GM12874 (cell line): Measurements from ENCODE around the gene ZBTB40.

Experiments used
- TF ChIP-seq, protein P1 (sequence below): IDR thresholded peaks from 2 replicates; pipeline ENCODE4 v1.5.1; 2011; ENCODE audit warnings: low read depth, mild to moderate bottlenecking, control low read depth, low read length, moderate library complexity; ENCODE audit not compliant: insufficient read depth

The ZBTB40 gene

DNA sequence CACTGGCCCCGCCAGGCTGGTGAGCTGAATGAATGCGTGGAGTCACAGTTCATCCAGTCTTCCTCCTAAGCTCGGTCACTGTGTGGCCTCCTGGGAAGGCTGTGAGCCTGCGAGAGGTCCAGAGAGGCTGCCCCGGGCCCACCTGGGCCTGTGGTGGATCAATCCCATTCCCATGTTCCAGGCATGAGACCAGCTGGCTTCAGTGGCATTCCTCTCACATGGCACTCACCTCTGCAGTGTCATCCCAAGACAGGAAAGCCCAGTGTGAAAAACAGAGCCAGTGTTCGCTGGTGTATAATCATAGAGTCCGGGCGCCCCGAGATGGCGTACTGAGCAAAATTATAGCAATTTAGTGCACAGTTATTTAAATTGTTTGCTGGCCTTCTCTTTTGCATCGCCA is 74.0 kb downstream of the ZBTB40 start:
- TF ChIP-seq, protein P1, sequence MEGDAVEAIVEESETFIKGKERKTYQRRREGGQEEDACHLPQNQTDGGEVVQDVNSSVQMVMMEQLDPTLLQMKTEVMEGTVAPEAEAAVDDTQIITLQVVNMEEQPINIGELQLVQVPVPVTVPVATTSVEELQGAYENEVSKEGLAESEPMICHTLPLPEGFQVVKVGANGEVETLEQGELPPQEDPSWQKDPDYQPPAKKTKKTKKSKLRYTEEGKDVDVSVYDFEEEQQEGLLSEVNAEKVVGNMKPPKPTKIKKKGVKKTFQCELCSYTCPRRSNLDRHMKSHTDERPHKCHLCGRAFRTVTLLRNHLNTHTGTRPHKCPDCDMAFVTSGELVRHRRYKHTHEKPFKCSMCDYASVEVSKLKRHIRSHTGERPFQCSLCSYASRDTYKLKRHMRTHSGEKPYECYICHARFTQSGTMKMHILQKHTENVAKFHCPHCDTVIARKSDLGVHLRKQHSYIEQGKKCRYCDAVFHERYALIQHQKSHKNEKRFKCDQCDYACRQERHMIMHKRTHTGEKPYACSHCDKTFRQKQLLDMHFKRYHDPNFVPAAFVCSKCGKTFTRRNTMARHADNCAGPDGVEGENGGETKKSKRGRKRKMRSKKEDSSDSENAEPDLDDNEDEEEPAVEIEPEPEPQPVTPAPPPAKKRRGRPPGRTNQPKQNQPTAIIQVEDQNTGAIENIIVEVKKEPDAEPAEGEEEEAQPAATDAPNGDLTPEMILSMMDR: no peak

GRCh38 chr1:22526098-22526497 is 74.4 kb downstream of the ZBTB40 start:
- TF ChIP-seq, protein P1: no peak

DNA sequence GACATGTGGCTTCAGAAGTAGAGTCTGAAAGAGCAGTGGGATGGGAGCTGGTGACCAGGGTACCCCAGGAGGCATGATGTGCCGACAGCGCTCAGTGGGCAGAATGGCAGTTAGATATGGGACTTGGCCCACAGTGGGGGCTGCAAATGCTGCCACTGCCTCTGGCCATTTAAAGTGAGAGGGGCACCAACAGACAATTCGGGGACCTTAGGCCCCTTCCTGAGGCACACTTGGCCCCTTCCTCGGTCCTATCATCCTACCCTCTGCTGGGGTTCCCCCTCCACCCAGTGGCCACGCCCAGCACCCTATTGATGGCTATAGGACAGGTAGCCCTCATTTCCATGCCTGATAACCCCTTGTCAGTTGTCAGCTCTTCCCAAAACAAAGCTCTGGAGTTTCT is 75.0 kb downstream of the ZBTB40 start:
- TF ChIP-seq, protein P1: no peak

DNA sequence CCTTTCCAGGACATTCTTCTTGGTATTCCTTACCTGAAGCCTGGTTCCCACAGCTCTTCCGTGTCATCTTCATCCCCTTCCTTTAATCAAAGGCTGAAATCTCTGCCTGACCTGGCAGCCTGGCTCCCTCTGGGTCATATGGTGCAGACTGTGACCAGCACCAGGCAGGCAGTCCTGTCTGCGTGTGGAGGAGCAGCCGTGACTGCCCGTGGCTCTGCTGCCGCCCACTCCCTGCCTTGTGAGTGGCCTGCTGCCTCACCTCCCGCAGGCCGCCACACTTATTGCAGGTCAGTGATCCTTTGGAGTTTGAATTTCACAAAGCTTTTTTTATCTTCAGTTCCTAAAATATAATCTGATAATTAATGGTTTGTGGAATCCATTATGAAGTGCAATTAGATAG is 75.5 kb downstream of the ZBTB40 start:
- TF ChIP-seq, protein P1: no peak

- TF ChIP-seq, protein P1: no peak
These were observed 76.1 kb downstream of the ZBTB40 start for GRCh38 chr1:22527555-22528296.

DNA sequence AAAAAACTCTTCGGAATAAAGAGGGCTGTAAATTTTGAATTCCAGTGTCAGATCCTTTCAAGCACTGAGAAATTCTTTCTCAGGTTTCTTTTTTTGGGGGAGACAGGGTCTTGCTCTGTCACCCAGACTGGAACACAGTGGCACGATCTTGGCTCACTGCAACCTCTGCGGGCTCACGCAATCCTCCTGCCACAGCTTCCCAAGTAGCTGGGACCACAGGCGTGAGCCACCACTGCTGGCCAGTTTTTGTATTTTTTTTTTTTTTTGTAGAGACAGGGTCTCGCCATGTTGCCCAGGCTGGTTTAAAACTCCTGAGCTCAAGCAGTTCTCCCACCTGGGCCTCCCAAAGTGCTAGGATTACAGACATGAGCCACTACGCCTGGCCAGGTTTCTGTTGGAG is 76.8 kb downstream of the ZBTB40 start:
- TF ChIP-seq, protein P1: no peak

- TF ChIP-seq, protein P1: no peak
These were observed 78.4 kb downstream of the ZBTB40 start for GRCh38 chr1:22529901-22530621.
